Activated naive CD4-positive, alpha-beta T cell treated with anti-CD3 and anti-CD28 coated beads, Interleukin-2, amount 50 U/mL, for 16 hours (primary cell): ENCODE data around the gene LRATD1.

ENCODE experiments used
- DNase-seq: peaks from one replicate; pipeline ENCODE4 v3.0.0-alpha.2; 2020

The LRATD1 gene

GRCh38 chr2:14634182-14634488 is 1.6 kb downstream of the LRATD1 start:
- DNase-seq, result no peak

GRCh38 chr2:14634489-14635390 is 2.2 kb downstream of the LRATD1 start:
- no peak for DNase-seq

- no peak for DNase-seq
Observed at GRCh38 chr2:14635391-14635871, 2.9 kb downstream of the LRATD1 start.

GRCh38 chr2:14638488-14638887 is 6.0 kb downstream of the LRATD1 start:
- no peak for DNase-seq

- DNase-seq, result no peak
Observed at GRCh38 chr2:14641116-14641515, 8.6 kb downstream of the LRATD1 start.

- no peak for DNase-seq
Observed at GRCh38 chr2:14642499-14642898, 10.0 kb downstream of the LRATD1 start.

- no peak for DNase-seq
Observed at GRCh38 chr2:14647714-14648113, 15.2 kb downstream of the LRATD1 start.

- DNase-seq, result no peak
Observed at GRCh38 chr2:14650066-14650465, 17.5 kb downstream of the LRATD1 start.

- DNase-seq, result no peak
Observed at GRCh38 chr2:14654835-14655282, 22.3 kb downstream of the LRATD1 start.

- no peak for DNase-seq
Observed at GRCh38 chr2:14656146-14656545, 23.6 kb downstream of the LRATD1 start.

- DNase-seq, result no peak
Observed at GRCh38 chr2:14661163-14661562, 28.6 kb downstream of the LRATD1 start.

- DNase-seq, result no peak
Observed at GRCh38 chr2:14673351-14673875, 40.9 kb downstream of the LRATD1 start.

- DNase-seq, result no peak
Observed at GRCh38 chr2:14675489-14675888, 43.0 kb downstream of the LRATD1 start.

GRCh38 chr2:14676371-14676770 is 43.9 kb downstream of the LRATD1 start:
- DNase-seq, result no peak

GRCh38 chr2:14677039-14677438 is 44.5 kb downstream of the LRATD1 start:
- DNase-seq, result no peak

- DNase-seq, result no peak
Observed at GRCh38 chr2:14678761-14679160, 46.2 kb downstream of the LRATD1 start.

GRCh38 chr2:14681608-14682007 is 49.1 kb downstream of the LRATD1 start:
- DNase-seq, result no peak
